GM12874 (cell line): ENCODE measurements around the gene ING5.

ENCODE experiments used
- TF ChIP-seq, protein P1 (sequence below): IDR thresholded peaks from 2 replicates; pipeline ENCODE4 v1.5.1; 2011; ENCODE audit warnings: low read depth, mild to moderate bottlenecking, control low read depth, low read length, moderate library complexity; ENCODE audit not compliant: insufficient read depth

Gene ING5

GRCh38 chr2:241774419-241775222, 72.8 kb downstream of the ING5 start:
- TF ChIP-seq, protein P1, sequence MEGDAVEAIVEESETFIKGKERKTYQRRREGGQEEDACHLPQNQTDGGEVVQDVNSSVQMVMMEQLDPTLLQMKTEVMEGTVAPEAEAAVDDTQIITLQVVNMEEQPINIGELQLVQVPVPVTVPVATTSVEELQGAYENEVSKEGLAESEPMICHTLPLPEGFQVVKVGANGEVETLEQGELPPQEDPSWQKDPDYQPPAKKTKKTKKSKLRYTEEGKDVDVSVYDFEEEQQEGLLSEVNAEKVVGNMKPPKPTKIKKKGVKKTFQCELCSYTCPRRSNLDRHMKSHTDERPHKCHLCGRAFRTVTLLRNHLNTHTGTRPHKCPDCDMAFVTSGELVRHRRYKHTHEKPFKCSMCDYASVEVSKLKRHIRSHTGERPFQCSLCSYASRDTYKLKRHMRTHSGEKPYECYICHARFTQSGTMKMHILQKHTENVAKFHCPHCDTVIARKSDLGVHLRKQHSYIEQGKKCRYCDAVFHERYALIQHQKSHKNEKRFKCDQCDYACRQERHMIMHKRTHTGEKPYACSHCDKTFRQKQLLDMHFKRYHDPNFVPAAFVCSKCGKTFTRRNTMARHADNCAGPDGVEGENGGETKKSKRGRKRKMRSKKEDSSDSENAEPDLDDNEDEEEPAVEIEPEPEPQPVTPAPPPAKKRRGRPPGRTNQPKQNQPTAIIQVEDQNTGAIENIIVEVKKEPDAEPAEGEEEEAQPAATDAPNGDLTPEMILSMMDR, result no peak

- TF ChIP-seq, protein P1, result no peak
These were observed 73.7 kb downstream of the ING5 start for GRCh38 chr2:241775223-241776177.

- TF ChIP-seq, protein P1, result no peak
These were observed 74.7 kb downstream of the ING5 start, which contains the start of gene GAL3ST2 for GRCh38 chr2:241776336-241777169. GAL3ST2 (plus strand) TSS chr2:241776822; CDS start chr2:241776956, 134 bp downstream.

- TF ChIP-seq, protein P1, result no peak
These were observed 75.4 kb downstream of the ING5 start for GRCh38 chr2:241777170-241777685.

DNA sequence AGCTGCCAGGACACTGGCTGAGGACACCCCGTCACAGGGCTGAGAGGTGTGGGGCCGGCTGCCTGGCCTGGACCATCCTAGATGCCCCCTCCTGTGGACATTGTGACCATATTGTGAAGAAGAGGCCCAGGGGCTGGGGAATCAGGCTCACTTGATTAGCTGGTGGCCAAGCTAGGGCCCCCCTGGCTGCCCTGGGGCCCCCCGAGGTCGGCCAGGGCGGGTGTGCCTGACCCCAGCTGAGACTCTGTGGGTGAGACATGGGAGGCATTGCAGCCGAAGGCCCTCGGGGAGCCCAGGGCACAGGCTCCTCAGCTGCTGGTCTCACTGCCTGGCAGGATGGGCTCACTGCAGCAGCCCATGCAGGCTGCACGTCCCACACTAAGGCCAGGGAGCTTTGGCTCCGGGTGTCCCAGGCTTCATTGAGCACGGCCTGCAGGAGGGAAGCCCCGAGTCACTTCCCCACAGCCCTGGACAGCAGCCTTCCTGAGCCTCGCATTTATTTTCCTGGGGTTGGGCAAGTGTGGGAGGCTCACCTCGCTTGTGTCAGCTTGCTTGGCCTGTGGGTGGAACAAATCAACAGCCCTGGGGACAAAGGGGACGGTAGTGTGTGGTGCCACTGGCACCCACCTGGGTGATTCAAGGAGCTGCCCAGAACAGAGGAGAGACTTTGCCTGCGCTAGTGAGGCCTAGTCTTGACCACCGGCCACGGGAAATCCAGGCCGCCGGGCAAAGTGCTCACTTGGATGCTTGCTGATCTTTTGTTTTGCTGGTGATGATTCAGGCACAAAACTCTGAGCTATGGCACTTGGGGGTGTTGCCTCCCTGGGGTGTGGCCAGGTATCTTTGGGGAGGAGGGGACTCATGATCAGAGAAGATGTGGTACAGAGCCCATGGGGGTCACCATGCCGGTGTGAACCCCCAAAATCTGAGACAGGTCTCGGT, 76.1 kb downstream of the ING5 start:
- TF ChIP-seq, protein P1, result no peak
